HG03439 (cell line): Measurements from ENCODE around the gene PIAS1.
"Not testable (repeated sequence)": the region's sequence is repeated elsewhere in the genome, so short reads cannot be mapped to it uniquely, and the experiment has no call there.

Source experiments
- ATAC-seq: cut with Tn5 transposase; IDR thresholded peaks from one replicate; pipeline ENCODE4 v1.9.1; 2021; ENCODE audit warnings: mild to moderate bottlenecking, moderate library complexity; ENCODE audit not compliant: unreplicated experiment

The PIAS1 gene

GRCh38 chr15:68034081-68034480 is 20.0 kb upstream of the PIAS1 start:
- ATAC-seq = no peak

DNA sequence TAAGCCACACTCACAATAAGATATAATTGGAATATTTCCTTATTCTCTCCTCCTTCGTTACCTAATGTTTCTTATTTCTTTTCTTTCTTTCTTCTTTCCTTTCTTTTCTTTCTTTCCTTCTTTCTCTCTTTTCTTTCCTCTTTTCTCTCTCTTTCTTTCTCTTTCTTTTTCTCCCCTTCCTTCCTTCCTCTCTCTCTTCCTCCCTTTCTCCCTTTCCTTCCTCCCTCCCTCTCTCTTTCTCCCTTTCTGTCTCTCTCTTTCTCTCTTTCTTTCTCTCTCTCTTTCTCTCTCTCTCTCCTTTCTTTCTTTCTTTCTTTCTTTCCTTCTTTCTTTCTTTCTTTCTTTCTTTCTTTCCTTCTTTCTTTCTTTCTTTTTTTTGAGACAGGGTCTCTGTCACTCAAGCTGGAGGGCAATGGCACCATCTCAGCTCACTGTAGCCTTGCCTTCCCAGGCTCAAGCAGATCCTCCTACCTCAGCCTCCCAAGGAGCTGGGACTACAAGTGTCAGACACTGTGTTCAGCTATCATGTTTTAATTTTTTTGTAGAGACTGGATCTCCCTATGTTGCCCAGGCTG is 19.3 kb upstream of the PIAS1 start:
- ATAC-seq = no peak

GRCh38 chr15:68038246-68038645 is 15.9 kb upstream of the PIAS1 start:
- ATAC-seq = no peak

DNA sequence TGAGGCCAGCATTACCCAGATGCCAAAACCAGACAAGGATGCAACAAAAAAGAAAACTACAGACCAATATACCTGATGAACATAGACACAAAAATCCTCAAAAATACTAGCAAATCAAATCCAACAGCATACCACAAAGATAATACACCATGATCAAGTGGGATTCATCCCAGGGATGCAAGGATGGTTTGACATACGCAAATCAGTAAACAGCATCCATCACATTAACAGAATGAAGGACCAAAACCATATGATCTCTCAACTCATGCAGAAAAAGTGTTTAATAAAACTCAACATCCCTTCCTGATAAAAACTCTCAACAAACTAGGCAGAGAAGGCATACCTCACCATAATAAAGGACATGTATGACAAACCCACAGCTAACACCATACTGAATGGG is 14.0 kb upstream of the PIAS1 start:
- no peak for ATAC-seq

- no peak for ATAC-seq
Measured at GRCh38 chr15:68042156-68042854, 11.8 kb upstream of the PIAS1 start.

GRCh38 chr15:68042855-68043222 is 11.3 kb upstream of the PIAS1 start:
- no peak for ATAC-seq

DNA sequence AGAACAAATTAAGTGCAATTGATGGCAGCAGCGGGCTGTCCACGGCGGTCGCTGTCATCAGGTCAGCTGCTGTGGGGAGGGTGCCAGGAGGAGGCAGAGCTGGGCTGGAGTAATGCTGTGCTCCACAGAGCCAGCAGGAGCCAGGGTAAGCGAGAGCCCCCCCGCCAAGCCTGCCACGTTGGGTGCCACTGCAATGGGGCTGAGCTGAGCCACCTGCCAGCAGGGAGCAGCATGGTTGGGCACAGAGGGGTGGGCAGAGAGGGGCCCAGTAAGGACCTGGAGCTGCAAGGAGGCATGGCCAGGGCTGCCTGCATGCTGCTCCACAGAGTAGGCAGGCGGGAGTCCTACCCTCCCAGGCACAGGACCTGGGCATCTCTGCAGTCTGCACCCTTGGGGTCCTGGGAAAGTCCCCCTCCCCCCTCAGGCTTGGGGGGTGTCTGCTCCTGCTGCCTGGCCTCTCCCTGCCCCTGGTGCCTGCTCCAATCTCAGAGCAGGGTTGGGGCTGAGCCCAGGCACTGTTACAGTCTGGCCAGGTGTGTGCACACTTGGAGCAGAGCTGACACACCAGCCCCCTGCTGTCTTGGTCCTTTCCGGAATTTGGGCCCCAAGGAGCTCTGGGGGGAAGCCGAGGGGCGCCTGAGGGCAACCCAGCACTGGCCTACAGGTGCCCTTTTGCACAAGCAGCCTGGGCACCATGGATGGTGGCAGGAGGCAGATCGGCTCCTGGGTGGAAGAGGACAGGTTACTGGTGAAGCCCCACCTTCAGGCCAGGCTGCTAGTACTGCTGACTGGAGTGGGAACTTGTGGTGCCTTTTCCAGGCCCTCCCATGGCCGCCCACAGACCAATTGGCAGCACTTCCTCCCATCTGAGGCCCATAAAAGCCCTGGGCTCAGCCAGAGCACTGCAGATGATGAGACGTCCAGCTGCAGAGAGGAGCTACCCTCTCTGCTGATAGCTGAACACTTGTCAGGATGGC is 8.5 kb upstream of the PIAS1 start:
- ATAC-seq = no peak

DNA sequence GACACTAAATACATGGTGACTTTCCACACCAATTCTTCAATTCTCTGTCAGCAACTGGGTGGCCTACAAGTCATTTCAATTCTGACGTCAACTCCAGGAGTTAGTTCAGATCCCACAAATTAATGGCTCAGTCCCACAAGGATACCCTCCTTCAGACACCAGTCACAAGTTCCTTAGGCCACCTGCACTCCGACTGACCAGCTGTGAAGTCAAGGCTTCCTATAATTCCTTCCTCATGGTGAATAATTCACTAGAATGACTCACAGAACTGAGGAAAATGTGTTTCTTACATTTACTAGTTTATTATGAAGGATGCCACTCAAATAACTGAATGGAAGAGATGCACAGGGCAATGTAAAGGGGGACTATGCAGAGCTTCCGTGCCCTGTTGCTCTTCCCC is 6.3 kb upstream of the PIAS1 start:
- no peak for ATAC-seq

- ATAC-seq = no peak
Measured at GRCh38 chr15:68051109-68051508, 3.0 kb upstream of the PIAS1 start.

GRCh38 chr15:68051907-68052306 is 2.2 kb upstream of the PIAS1 start:
- ATAC-seq = no peak

GRCh38 chr15:68052431-68052830 is 1.7 kb upstream of the PIAS1 start:
- no peak for ATAC-seq

- no peak for ATAC-seq
Measured at GRCh38 chr15:68053001-68053400, 1.1 kb upstream of the PIAS1 start.

GRCh38 chr15:68054628-68055223 is 611 bp downstream of the PIAS1 start:
- peak; percentile 33 for ATAC-seq

- peak; percentile 42 for ATAC-seq
Measured at GRCh38 chr15:68055224-68055705, 1.1 kb downstream of the PIAS1 start.

- no peak for ATAC-seq
Measured at GRCh38 chr15:68056097-68056865, 2.2 kb downstream of the PIAS1 start.

DNA sequence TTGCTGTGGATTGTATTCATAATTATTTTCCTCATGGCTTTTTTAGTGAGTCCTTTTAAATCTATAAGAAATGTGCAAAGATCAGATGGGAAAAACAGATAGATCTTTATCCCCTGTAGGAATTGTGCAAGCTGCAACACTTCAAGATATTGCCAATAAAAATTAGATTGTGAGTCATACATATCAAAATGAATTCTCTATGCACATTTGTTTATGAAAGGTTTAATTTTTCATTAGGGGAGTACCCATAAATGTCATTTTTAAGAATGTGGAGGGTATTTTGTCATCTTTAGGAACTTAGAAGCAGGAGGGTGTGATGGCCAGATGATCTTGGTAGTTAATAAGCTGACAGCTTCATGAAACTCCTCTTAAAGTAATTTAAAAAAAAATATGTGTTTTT is 2.9 kb downstream of the PIAS1 start:
- ATAC-seq = no peak

GRCh38 chr15:68057758-68058157 is 3.6 kb downstream of the PIAS1 start:
- no peak for ATAC-seq

- not testable (repeated sequence) for ATAC-seq
Measured at GRCh38 chr15:68058970-68059369, 4.9 kb downstream of the PIAS1 start.

- no peak for ATAC-seq
Measured at GRCh38 chr15:68059630-68060029, 5.5 kb downstream of the PIAS1 start.

- ATAC-seq = no peak
Measured at GRCh38 chr15:68061171-68061570, 7.1 kb downstream of the PIAS1 start.
